Activated T-helper 9 cell treated with anti-CD3 and anti-CD28 coated beads, Interleukin-2, amount 50 U/mL, for 16 hours (primary cell): ENCODE data around the gene HS3ST6.
A peak's percentile ranks its signal among the peaks of the same experiment; 100 is the strongest.
"Not testable (repeated sequence)": the region's sequence is repeated elsewhere in the genome, so short reads cannot be mapped to it uniquely, and the experiment has no call there.

ENCODE experiments used
- DNase-seq: peaks from one replicate; pipeline ENCODE4 v3.0.0-alpha.2; 2020; ENCODE audit warnings: low read depth

HS3ST6 gene

DNA sequence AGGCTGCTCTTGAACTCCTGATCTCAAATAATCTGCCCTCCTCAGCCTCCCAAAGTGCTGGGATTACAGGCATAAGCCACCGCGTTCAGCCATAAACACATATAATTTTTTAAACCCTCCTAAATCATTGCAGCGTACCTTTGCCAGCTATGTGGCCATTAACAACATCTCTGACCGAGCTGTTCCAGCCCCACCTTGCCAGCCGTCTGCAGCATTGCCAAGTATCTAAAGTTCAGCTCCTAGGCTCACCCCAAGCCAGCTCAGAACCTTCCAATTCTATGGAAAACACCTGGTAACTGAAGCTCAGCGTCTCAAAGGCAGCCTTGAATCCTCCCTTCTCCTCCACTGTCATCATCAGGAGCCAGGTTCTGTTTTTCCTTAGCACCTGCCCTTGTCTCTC, 41.1 kb downstream of the HS3ST6 start:
- DNase-seq, result no peak

DNA sequence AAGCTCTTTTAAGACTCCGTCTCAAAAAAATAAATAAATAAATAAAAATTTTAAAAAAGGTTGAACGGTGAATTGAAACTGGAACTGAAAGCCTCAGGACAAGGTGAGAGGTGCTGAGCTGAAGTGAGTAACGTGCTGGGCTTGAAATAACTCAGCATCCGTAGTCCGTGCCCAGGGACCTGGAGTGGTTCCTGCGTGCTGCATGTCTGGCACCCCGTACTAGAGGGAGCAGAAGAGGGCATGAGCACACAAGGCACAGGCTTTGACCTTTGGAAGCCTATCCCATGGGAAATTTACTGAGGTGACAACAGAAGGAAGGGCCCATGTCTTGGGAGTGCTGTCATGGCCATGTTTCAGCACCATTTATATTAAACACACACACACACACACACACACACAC, 41.7 kb downstream of the HS3ST6 start:
- DNase-seq, result no peak

DNA sequence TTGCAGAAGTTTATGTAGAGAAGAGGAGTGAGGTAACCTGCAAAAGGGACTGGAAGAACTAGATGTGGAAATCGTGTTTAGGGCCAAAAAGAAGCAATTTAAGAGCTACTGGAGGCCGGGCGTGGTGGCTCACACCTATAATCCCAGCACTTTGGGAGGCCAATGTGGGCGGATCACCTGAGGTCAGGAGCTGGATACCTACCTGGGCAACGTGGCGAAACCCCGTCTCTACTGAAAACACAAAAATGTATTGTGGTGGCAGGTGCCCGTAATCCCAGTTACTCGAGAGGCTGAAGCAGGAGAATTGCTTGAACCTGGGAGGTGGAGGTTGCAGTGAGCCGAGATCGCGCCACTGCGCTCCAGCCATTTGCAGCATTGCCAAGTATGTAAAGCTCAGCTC, 42.1 kb downstream of the HS3ST6 start:
- DNase-seq, result not testable (repeated sequence)

DNA sequence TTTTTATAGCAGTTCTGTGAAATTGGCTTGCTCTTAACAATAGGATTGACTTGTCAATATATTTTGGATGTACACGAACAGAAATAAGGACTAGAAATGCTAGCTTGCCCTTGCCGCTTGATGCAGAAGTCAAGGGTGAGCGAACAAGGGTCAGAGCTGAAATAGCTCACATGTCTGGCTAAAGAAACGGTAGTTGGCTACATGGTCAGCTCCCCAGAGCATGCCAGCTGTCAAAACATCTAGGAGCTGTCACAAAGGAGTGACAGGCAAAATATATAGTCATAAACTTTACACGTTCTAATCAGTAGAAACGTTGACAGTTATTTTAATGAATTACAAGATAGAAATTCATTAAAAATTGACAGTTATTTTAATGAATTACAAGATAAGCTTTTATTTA, 43.4 kb downstream of the HS3ST6 start:
- DNase-seq, result no peak

DNA sequence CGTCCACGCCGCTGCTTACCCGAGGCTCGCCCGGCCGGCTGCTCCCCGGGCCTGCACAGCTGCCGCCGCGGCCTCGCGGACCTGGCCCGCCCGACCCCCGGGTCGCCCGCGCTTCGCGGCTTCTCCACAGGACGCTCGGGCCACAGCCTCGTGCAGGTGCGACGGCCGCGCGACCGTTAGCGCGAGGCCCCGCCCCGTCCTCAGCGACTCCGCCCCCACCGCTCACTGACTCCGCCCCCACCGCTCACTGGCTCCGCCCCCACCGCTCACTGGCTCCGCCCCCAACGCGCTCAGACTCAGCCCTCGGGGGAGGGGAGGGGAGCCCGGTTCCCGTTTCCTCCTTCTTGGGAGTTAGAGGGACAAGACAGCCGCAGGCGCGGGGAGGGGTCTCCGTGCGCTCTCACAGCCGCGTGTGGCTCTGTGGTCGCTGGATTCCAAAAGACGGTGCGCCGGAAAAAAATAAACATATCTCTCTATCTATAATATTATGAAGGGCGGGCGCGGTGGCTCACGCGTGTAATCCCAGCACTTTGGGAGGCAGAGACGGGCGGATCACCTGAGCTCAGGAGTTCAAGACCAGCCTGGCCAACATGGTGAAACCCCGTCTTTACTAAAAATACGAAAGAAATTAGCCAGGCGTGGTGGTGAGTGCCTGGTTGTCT, 46.1 kb downstream of the HS3ST6 start, which contains the start of gene MEIOB:
TSS of gene MEIOB (minus strand) at position 191 of the 662 bp plus-strand sequence. CDS start 3,989 bp downstream, outside the sequence.
- DNase-seq, result peak; percentile 20

DNA sequence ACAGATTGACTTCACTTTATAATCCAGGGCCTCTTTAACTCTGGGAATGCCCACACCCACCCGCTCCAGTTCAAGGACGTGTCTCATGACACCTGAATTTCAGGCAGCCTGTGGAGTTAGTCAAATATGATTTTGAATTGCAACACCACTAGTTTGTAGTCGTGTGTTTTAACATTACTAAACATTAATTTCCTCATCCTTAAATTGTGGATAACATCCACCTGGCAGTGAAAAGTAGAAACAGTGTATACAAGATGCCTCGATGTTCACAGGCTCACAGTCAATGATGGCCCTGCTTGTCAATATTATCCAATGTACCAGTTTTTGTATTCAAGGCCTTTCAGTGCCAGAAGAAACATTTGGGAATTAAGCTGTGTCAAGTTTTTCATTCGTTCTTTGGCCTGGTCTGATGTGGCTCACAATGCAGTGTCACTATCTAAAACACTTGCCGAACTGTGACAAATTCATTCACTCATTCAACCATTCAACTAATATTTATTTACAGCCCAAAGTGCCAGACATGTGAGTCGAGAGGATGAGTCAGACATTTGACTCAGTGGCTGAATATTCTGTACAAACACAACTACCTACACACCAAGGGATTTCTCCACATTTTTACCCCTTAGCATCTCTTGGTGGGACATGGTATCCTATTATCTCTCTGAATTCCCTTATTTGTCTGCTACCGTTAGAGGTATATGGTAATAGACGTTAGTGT, 47.7 kb downstream of the HS3ST6 start:
- DNase-seq, result no peak

DNA sequence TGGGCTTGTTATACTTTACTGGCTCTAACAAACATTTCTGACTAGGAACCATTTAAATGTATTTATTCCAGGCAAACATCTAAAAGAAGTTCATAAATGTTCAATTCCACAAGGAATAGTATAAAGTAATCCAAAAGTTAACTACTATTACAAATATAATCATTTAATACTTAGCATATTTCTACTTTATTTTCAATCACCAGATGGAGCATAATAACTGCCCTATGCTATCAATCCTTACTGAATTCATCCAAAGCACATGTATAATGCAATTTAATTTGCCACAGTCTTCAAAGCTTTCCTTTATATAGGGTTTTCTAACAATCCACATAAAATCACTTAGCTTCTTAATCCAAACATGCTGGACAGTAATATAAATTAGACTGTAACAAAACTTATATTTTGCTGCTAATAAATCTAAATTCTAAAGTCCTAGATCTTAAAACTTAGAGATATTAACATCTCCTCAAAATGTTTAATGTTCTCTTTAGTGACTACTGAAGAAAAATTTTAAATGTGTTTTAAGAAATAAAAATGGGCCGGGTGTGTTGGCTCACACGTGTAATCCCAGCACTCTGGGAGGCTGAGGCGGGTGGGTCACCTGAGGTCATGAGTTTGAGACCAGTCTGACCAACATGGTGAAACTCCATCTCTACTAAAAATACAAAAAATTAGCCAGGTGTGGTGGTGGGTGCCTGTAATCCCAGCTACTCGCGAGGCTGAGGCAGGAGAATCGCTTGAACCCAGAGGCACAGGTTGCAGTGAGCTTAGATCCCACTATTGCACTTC, 52.1 kb downstream of the HS3ST6 start:
- DNase-seq, result no peak

DNA sequence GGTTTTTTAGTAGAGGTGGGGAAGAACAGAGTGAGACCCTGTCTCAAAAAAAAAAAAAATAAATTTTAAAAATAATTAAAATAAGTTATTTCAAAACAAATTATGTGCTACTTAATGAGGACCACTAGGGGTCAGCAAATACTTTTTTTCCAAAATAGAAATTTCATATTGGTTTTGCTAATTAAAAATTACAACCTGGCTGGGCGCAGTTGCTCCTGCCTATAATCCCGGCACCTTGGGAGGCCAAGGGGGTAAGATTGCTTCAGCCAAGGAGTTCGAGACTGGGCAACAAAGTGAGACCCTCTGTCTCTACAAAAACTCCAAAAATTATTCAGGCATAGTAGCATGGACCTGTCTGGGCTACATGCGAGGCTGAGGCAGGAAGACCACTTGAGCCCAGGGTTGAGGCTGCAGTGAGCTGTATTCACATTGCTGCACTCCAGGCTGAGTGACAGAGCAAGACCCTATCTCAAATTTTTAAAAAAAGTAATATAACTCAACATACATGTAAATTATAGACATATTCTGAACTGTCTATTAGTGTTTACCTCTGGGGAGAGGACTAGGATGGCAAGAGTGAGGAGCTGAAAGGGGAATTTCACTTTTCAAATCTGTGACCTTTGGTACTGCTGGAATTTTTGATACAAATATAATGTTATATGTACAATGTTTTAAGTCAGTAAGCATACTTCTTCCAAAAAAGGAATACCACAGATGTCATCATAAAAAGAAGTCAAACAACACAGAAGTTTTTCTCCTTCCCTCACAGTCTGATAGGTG, 54.3 kb downstream of the HS3ST6 start:
- DNase-seq, result no peak

DNA sequence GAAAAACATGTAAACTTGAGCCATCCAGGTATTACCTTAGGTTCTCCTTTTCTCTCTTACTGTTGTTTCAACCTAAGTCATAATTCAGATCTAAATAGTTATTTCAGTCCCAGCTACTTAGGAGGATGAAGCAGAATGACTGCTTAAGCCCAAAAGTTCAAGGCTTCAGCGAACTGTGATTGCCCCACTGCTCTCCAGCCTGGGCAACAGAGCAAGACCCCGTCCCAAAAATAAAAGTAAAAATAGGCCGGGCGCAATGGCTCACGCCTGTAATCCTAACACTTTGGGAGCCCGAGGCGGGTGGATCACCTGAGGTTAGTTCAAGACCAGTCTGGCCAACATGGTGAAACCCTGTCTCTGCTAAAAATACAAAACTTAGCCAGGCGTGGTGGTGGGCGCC, 55.8 kb downstream of the HS3ST6 start:
- no peak for DNase-seq

DNA sequence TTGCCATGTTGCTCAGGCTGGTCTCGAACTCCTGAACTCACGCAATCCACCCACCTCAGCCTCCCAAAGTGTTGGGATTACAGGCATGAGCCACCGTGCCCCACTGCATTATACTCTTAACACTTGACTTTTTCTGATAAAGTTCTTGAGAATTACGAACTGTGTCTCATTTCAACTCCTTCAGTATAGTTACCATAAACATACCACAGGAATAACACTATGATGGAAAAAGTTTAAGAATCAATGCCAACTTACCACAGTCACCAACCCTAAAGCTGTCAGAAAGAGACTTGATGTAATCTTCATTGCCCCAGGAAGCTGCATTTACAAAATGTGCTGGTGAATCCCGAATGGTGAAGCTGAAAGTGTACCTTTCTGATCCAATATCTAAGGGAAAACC, 56.5 kb downstream of the HS3ST6 start:
- DNase-seq, result no peak
